Measurements from ENCODE around the gene RNF212.

The RNF212 gene

GRCh38 chr4:1105067-1105466 is 8.3 kb downstream of the RNF212 start:
- H3K4me1 Mint-ChIP-seq (ENCODE audit: low read depth): no peaks in the 10 kb centered on the region
- no peaks in the 10 kb centered on the region for H3K36me3 Mint-ChIP-seq (ENCODE audit: low read depth)
- no peaks in the 10 kb centered on the region for H3K9me3 Mint-ChIP-seq
- no peak overlapping the region for H3K27ac Mint-ChIP-seq
- H3K27me3 Mint-ChIP-seq (ENCODE audit: low read depth): peaks cover 4% of the 10 kb centered on the region
- H3K4me3 Mint-ChIP-seq: no peak overlapping the region

- Mint-ChIP-seq H3K4me3 (no peak overlapping the region), H3K9me3 (no peaks in the 10 kb centered on the region), H3K27me3 (ENCODE audit: low read depth) (peaks cover under 1% of the 10 kb centered on the region), H3K27ac (no peak overlapping the region), H3K4me1 (ENCODE audit: low read depth) (no peaks in the 10 kb centered on the region), H3K36me3 (ENCODE audit: low read depth) (no peaks in the 10 kb centered on the region)
Observed at GRCh38 chr4:1104647-1105046, 8.7 kb downstream of the RNF212 start.

- H3K27ac Mint-ChIP-seq: no peak overlapping the region
- no peaks in the 10 kb centered on the region for H3K36me3 Mint-ChIP-seq (ENCODE audit: low read depth)
- H3K4me1 Mint-ChIP-seq (ENCODE audit: low read depth): no peaks in the 10 kb centered on the region
- H3K9me3 Mint-ChIP-seq: no peaks in the 10 kb centered on the region
- no peak overlapping the region for H3K4me3 Mint-ChIP-seq
- no peaks in the 10 kb centered on the region for H3K27me3 Mint-ChIP-seq (ENCODE audit: low read depth)
Observed at GRCh38 chr4:1099684-1100335, 13.6 kb downstream of the RNF212 start.

GRCh38 chr4:1099270-1099669 is 14.1 kb downstream of the RNF212 start:
- Mint-ChIP-seq H3K4me3 (no peak overlapping the region), H3K4me1 (ENCODE audit: low read depth) (no peaks in the 10 kb centered on the region), H3K27ac (no peak overlapping the region), H3K27me3 (ENCODE audit: low read depth) (no peaks in the 10 kb centered on the region), H3K36me3 (ENCODE audit: low read depth) (no peaks in the 10 kb centered on the region), H3K9me3 (no peaks in the 10 kb centered on the region)

GRCh38 chr4:1098311-1098925 is 14.9 kb downstream of the RNF212 start:
- H3K27ac Mint-ChIP-seq: no peak overlapping the region

GRCh38 chr4:1097553-1097952 is 15.8 kb downstream of the RNF212 start:
- no peaks in the 10 kb centered on the region for H3K27me3 Mint-ChIP-seq (ENCODE audit: low read depth)
- H3K9me3 Mint-ChIP-seq: no peaks in the 10 kb centered on the region
- no peak overlapping the region for H3K4me3 Mint-ChIP-seq
- no peak overlapping the region for H3K27ac Mint-ChIP-seq
- no peaks in the 10 kb centered on the region for H3K36me3 Mint-ChIP-seq (ENCODE audit: low read depth)
- H3K4me1 Mint-ChIP-seq (ENCODE audit: low read depth): no peaks in the 10 kb centered on the region

More at GRCh38 chr4:1098311-1098925, 14.9 kb downstream of the RNF212 start:
- Mint-ChIP-seq H3K27me3 (ENCODE audit: low read depth) (no peaks in the 10 kb centered on the region), H3K4me1 (ENCODE audit: low read depth) (no peaks in the 10 kb centered on the region), H3K36me3 (ENCODE audit: low read depth) (no peaks in the 10 kb centered on the region), H3K9me3 (no peaks in the 10 kb centered on the region), H3K4me3 (no peak overlapping the region)

GRCh38 chr4:1096841-1097240 is 16.5 kb downstream of the RNF212 start:
- H3K4me1 Mint-ChIP-seq (ENCODE audit: low read depth): no peaks in the 10 kb centered on the region
- H3K27ac Mint-ChIP-seq: no peak overlapping the region
- H3K27me3 Mint-ChIP-seq (ENCODE audit: low read depth): no peaks in the 10 kb centered on the region

GRCh38 chr4:1094336-1094690 is 19.1 kb downstream of the RNF212 start:
- Mint-ChIP-seq H3K4me1 (ENCODE audit: low read depth) (no peaks in the 10 kb centered on the region), H3K27ac (no peak overlapping the region), H3K4me3 (no peak overlapping the region), H3K27me3 (ENCODE audit: low read depth) (no peaks in the 10 kb centered on the region), H3K9me3 (peaks cover 8% of the 10 kb centered on the region), H3K36me3 (ENCODE audit: low read depth) (no peaks in the 10 kb centered on the region)

More at GRCh38 chr4:1096841-1097240, 16.5 kb downstream of the RNF212 start:
- Mint-ChIP-seq H3K4me3 (no peak overlapping the region), H3K9me3 (no peaks in the 10 kb centered on the region), H3K36me3 (ENCODE audit: low read depth) (no peaks in the 10 kb centered on the region)

- no peak overlapping the region for H3K27ac Mint-ChIP-seq
- H3K4me1 Mint-ChIP-seq (ENCODE audit: low read depth): no peaks in the 10 kb centered on the region
- no peak overlapping the region for H3K4me3 Mint-ChIP-seq
- H3K9me3 Mint-ChIP-seq: peaks cover 11% of the 10 kb centered on the region
- no peaks in the 10 kb centered on the region for H3K27me3 Mint-ChIP-seq (ENCODE audit: low read depth)
- H3K36me3 Mint-ChIP-seq (ENCODE audit: low read depth): no peaks in the 10 kb centered on the region
Observed at GRCh38 chr4:1093391-1094335, 19.7 kb downstream of the RNF212 start.

GRCh38 chr4:1092983-1093361 is 20.4 kb downstream of the RNF212 start:
- H3K27me3 Mint-ChIP-seq (ENCODE audit: low read depth): no peaks in the 10 kb centered on the region

GRCh38 chr4:1092026-1092982 is 21.1 kb downstream of the RNF212 start:
- no peak overlapping the region for H3K27ac Mint-ChIP-seq
- H3K27me3 Mint-ChIP-seq (ENCODE audit: low read depth): no peaks in the 10 kb centered on the region
- H3K9me3 Mint-ChIP-seq: peaks cover 21% of the 10 kb centered on the region
- H3K4me3 Mint-ChIP-seq: no peak overlapping the region
- H3K4me1 Mint-ChIP-seq (ENCODE audit: low read depth): no peaks in the 10 kb centered on the region
- H3K36me3 Mint-ChIP-seq (ENCODE audit: low read depth): no peaks in the 10 kb centered on the region

More at GRCh38 chr4:1092983-1093361, 20.4 kb downstream of the RNF212 start:
- Mint-ChIP-seq H3K4me1 (ENCODE audit: low read depth) (no peaks in the 10 kb centered on the region), H3K36me3 (ENCODE audit: low read depth) (no peaks in the 10 kb centered on the region), H3K4me3 (no peak overlapping the region), H3K9me3 (peaks cover 18% of the 10 kb centered on the region), H3K27ac (no peak overlapping the region)

GRCh38 chr4:1091561-1091995 is 21.8 kb downstream of the RNF212 start:
- H3K9me3 Mint-ChIP-seq: peaks cover 21% of the 10 kb centered on the region
- H3K36me3 Mint-ChIP-seq (ENCODE audit: low read depth): no peaks in the 10 kb centered on the region
- no peak overlapping the region for H3K27ac Mint-ChIP-seq
- H3K27me3 Mint-ChIP-seq (ENCODE audit: low read depth): no peaks in the 10 kb centered on the region
- H3K4me3 Mint-ChIP-seq: no peak overlapping the region
- H3K4me1 Mint-ChIP-seq (ENCODE audit: low read depth): no peaks in the 10 kb centered on the region

- no peaks in the 10 kb centered on the region for H3K27me3 Mint-ChIP-seq (ENCODE audit: low read depth)
- H3K9me3 Mint-ChIP-seq: peaks cover 21% of the 10 kb centered on the region
- H3K27ac Mint-ChIP-seq: no peak overlapping the region
- no peaks in the 10 kb centered on the region for H3K4me1 Mint-ChIP-seq (ENCODE audit: low read depth)
- H3K4me3 Mint-ChIP-seq: no peak overlapping the region
- no peaks in the 10 kb centered on the region for H3K36me3 Mint-ChIP-seq (ENCODE audit: low read depth)
Observed at GRCh38 chr4:1090465-1091440, 22.6 kb downstream of the RNF212 start.
